HepG2 (cell line): ENCODE measurements around the gene PSEN2. TPM values are rescaled to one million over a fixed set of nuclear protein-coding genes. Genes with fewer than 3 reads are reported as not detected.

ENCODE experiments used
- DNMT3B ChIP-seq: conservative IDR thresholded peaks from 2 replicates; pipeline ENCODE4 v1.6.1; 2016; ENCODE audit warnings: missing biosample characterization, control low read depth
- EED ChIP-seq: sonication (generic); formaldehyde crosslinking; IDR thresholded peaks from 2 replicates; pipeline ENCODE4 v1.5.0; 2020; ENCODE audit warnings: mild to moderate bottlenecking, missing genetic modification reagents
- HNRNPL ChIP-seq: fragments of 200-400 bp; formaldehyde crosslinking; IDR thresholded peaks from 2 replicates; pipeline ENCODE4 v1.6.1; 2017; ENCODE audit warnings: mild to moderate bottlenecking, low read depth, low read length
- ISL2 ChIP-seq: sonication (generic); formaldehyde crosslinking; IDR thresholded peaks from 2 replicates; pipeline ENCODE4 v1.5.0; 2020; ENCODE audit warnings: missing genetic modification reagents
- KDM4B ChIP-seq: sonication (generic); formaldehyde crosslinking; IDR thresholded peaks from 2 replicates; pipeline ENCODE4 v1.4.0; 2020; ENCODE audit warnings: missing genetic modification reagents
- MAX ChIP-seq: IDR thresholded peaks from 2 replicates; pipeline ENCODE4 v1.6.1; 2012; ENCODE audit warnings: inconsistent platforms
- MBNL3 ChIP-seq: fragments of 250-450 bp; sonication (Bioruptor Pico); conservative IDR thresholded peaks from 2 replicates; pipeline ENCODE4 v1.8.0; 2022; ENCODE audit warnings: mild to moderate bottlenecking, inconsistent platforms
- MTA1 ChIP-seq: sonication (generic); formaldehyde crosslinking; IDR thresholded peaks from 2 replicates; pipeline ENCODE4 v1.4.0; 2020; ENCODE audit warnings: missing genetic modification reagents, mild to moderate bottlenecking, borderline replicate concordance
- PAX8 ChIP-seq: sonication (generic); formaldehyde crosslinking; IDR thresholded peaks from 2 replicates; pipeline ENCODE4 v1.8.0; 2022; ENCODE audit warnings: mild to moderate bottlenecking, missing genetic modification reagents, borderline replicate concordance
- YEATS4 ChIP-seq: sonication (generic); formaldehyde crosslinking; IDR thresholded peaks from 2 replicates; pipeline ENCODE4 v1.4.0; 2020; ENCODE audit warnings: missing genetic modification reagents, borderline replicate concordance
- ZBTB20 ChIP-seq: sonication (generic); formaldehyde crosslinking; IDR thresholded peaks from 2 replicates; pipeline ENCODE4 v1.8.1; 2023; ENCODE audit warnings: missing genetic modification reagents, low read depth, mild to moderate bottlenecking, borderline replicate concordance
- ZNF253 ChIP-seq: sonication (generic); formaldehyde crosslinking; IDR thresholded peaks from 2 replicates; pipeline ENCODE4 v1.8.0; 2022; ENCODE audit warnings: mild to moderate bottlenecking, missing genetic modification reagents, borderline replicate concordance
- ZNF256 ChIP-seq: sonication (generic); formaldehyde crosslinking; conservative IDR thresholded peaks from 2 replicates; pipeline ENCODE4 v1.4.0; 2020; ENCODE audit warnings: missing genetic modification reagents
- ZNF383 ChIP-seq: sonication (generic); formaldehyde crosslinking; IDR thresholded peaks from 2 replicates; pipeline ENCODE4 v1.4.0; 2020; ENCODE audit warnings: missing genetic modification reagents, mild to moderate bottlenecking, borderline replicate concordance
- ZNF430 ChIP-seq: sonication (generic); formaldehyde crosslinking; IDR thresholded peaks from 2 replicates; pipeline ENCODE4 v1.9.0; 2021; ENCODE audit warnings: mild to moderate bottlenecking, missing genetic modification reagents
- ZNF556 ChIP-seq: sonication (generic); formaldehyde crosslinking; IDR thresholded peaks from 2 replicates; pipeline ENCODE4 v1.4.0; 2020; ENCODE audit warnings: mild to moderate bottlenecking, missing genetic modification reagents, borderline replicate concordance
- ZNF772 ChIP-seq: sonication (generic); formaldehyde crosslinking; IDR thresholded peaks from 2 replicates; pipeline ENCODE4 v1.5.0; 2020; ENCODE audit warnings: mild to moderate bottlenecking, missing genetic modification reagents
- polyA plus RNA-seq, 8 experiments: library from polyadenylated mRNA; depleted of rRNA in 3 of 8; stranded (reverse) in 7 of 8; unstranded in 1 of 8; fragments of >200 nt; fragmentation: Illumina TruSeq in 4 of 8; extraction: Trizol in 4 of 8; gene quantifications; 2 replicates each; pipeline versions ENCODE4 v1.2.1 to v1.2.3, GENCODE V29; 2011 to 2016; ENCODE audit warnings: low read depth in 4 of 8, missing spikeins in 1 of 8, mixed read lengths in 1 of 8; ENCODE audit not compliant: insufficient read depth in 1 of 8
- total RNA-seq, 5 experiments: library from RNA; depleted of rRNA; stranded (reverse); fragments of >200 nt; fragmentation: Illumina TruSeq; extraction: Trizol; gene quantifications; 2 replicates each; pipeline ENCODE4 v1.2.3, GENCODE V29; 2016; ENCODE audit warnings: low read depth in 1 of 5
- TF ChIP-seq, protein P1 (sequence below): sonication (generic); formaldehyde crosslinking; IDR thresholded peaks from 2 replicates; pipeline ENCODE4 v1.5.1; 2020; ENCODE audit warnings: missing genetic modification reagents, mild to moderate bottlenecking, borderline replicate concordance
- TF ChIP-seq, protein P2 (sequence below): sonication (generic); formaldehyde crosslinking; IDR thresholded peaks from 2 replicates; pipeline ENCODE4 v1.5.0; 2020; ENCODE audit warnings: missing genetic modification reagents
- TF ChIP-seq, protein P3 (sequence below): sonication (generic); formaldehyde crosslinking; IDR thresholded peaks from 2 replicates; pipeline ENCODE4 v1.4.0; 2020; ENCODE audit warnings: missing genetic modification reagents
- TF ChIP-seq, protein P4 (sequence below): sonication (generic); formaldehyde crosslinking; IDR thresholded peaks from 2 replicates; pipeline ENCODE4 v1.5.0; 2020; ENCODE audit warnings: mild to moderate bottlenecking, missing genetic modification reagents

The PSEN2 gene
- total and polyA plus RNA-seq, 2 of the 13 experiments (the other 11 are each of a cell fraction or from before 2014, with no cell fraction given), result 5.9 to 13.1 TPM

DNA sequence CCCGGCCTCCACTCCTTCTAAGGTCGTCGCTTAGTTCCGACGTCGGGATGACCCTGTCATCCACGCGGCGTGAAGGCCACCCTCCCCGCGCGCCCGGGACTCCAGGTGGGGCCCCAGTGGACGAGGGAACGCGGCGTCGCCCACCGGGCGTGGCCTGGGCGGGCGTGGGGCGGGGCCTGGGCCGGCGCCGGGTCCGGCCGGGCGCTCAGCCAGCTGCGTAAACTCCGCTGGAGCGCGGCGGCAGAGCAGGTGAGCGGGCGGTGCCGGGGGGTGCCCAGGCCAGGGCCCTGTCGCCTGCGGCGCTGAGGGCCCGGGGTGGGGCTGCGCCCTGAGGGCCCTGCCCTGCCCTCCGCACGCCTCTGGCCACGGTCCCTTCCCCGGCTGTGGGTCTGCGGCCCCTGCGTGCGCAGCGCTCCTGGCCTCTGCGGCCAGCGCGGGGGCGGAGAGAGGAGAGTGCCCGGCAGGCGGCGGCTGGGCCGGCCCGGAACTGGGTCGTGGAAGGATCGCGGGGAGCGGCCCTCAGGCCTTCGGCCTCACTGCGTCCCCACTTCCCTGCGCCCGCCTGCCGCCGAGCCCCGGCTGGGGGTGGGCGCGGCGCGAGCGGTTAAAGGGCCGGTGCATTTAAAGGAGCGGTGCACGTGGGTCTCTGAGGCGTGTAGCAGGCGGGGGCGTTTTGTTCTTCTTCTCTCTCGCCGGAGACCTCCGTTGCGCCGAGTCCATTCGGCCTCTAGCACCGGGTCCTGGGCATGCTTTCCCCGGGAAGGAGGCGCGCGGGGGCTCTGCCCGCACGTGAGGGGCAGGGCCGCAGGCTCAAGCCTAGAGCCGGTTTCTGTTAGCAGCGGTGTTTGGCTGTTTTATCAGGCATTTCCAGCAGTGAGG lies at the start of gene PSEN2 (continued):
- TF ChIP-seq ZNF556 (CRISPR knock-in tag) (0 out of 2 replicates have a peak, but pooled peaks have one; percentile 54), ZNF383 (CRISPR knock-in tag) (no peak), MBNL3 (CRISPR knock-in tag) (no peak), EED (CRISPR knock-in tag) (no peak), DNMT3B (no peak), MTA1 (CRISPR knock-in tag) (peak; percentile 24; the same call in 1 of the 2 replicates), PAX8 (peak; percentile 38; the same call in 1 of the 2 replicates), ZNF430 (peak; percentile 70; the same call in 1 of the 2 replicates), ISL2 (no peak), ZNF256 (CRISPR knock-in tag) (no peak), KDM4B (CRISPR knock-in tag) (no peak), ZBTB20 (CRISPR knock-in tag) (no peak), ZNF253 (CRISPR knock-in tag) (0 out of 2 replicates have a peak, but pooled peaks have one; percentile 30), ZNF772 (CRISPR knock-in tag) (0 out of 2 replicates have a peak, but pooled peaks have one; percentile 12), MAX (peak; percentile 53), YEATS4 (CRISPR knock-in tag) (no peak), HNRNPL (no peak)
- TF ChIP-seq, protein P1, sequence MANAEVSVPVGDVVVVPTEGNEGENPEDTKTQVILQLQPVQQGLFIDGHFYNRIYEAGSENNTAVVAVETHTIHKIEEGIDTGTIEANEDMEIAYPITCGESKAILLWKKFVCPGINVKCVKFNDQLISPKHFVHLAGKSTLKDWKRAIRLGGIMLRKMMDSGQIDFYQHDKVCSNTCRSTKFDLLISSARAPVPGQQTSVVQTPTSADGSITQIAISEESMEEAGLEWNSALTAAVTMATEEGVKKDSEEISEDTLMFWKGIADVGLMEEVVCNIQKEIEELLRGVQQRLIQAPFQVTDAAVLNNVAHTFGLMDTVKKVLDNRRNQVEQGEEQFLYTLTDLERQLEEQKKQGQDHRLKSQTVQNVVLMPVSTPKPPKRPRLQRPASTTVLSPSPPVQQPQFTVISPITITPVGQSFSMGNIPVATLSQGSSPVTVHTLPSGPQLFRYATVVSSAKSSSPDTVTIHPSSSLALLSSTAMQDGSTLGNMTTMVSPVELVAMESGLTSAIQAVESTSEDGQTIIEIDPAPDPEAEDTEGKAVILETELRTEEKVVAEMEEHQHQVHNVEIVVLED (CRISPR knock-in tag), result no peak; the same call in 1 of the 2 replicates
- TF ChIP-seq, protein P2, sequence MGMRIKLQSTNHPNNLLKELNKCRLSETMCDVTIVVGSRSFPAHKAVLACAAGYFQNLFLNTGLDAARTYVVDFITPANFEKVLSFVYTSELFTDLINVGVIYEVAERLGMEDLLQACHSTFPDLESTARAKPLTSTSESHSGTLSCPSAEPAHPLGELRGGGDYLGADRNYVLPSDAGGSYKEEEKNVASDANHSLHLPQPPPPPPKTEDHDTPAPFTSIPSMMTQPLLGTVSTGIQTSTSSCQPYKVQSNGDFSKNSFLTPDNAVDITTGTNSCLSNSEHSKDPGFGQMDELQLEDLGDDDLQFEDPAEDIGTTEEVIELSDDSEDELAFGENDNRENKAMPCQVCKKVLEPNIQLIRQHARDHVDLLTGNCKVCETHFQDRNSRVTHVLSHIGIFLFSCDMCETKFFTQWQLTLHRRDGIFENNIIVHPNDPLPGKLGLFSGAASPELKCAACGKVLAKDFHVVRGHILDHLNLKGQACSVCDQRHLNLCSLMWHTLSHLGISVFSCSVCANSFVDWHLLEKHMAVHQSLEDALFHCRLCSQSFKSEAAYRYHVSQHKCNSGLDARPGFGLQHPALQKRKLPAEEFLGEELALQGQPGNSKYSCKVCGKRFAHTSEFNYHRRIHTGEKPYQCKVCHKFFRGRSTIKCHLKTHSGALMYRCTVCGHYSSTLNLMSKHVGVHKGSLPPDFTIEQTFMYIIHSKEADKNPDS, result no peak
- TF ChIP-seq, protein P3, sequence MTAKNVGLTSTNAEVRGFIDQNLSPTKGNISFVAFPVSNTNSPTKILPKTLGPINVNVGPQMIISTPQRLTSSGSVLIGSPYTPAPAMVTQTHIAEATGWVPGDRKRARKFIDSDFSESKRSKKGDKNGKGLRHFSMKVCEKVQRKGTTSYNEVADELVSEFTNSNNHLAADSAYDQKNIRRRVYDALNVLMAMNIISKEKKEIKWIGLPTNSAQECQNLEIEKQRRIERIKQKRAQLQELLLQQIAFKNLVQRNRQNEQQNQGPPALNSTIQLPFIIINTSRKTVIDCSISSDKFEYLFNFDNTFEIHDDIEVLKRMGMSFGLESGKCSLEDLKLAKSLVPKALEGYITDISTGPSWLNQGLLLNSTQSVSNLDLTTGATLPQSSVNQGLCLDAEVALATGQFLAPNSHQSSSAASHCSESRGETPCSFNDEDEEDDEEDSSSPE (CRISPR knock-in tag), result 0 out of 2 replicates have a peak, but pooled peaks have one; percentile 26
- TF ChIP-seq, protein P4, sequence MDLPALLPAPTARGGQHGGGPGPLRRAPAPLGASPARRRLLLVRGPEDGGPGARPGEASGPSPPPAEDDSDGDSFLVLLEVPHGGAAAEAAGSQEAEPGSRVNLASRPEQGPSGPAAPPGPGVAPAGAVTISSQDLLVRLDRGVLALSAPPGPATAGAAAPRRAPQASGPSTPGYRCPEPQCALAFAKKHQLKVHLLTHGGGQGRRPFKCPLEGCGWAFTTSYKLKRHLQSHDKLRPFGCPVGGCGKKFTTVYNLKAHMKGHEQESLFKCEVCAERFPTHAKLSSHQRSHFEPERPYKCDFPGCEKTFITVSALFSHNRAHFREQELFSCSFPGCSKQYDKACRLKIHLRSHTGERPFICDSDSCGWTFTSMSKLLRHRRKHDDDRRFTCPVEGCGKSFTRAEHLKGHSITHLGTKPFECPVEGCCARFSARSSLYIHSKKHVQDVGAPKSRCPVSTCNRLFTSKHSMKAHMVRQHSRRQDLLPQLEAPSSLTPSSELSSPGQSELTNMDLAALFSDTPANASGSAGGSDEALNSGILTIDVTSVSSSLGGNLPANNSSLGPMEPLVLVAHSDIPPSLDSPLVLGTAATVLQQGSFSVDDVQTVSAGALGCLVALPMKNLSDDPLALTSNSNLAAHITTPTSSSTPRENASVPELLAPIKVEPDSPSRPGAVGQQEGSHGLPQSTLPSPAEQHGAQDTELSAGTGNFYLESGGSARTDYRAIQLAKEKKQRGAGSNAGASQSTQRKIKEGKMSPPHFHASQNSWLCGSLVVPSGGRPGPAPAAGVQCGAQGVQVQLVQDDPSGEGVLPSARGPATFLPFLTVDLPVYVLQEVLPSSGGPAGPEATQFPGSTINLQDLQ, result no peak
